WI38 (cell line): Measurements from ENCODE around the gene TSPAN9.

Experiments used
- H3K4me3 ChIP-seq: 2 replicates; pipeline ENCODE4 v1.5.1; 2011; ENCODE audit warnings: low read depth, mild to moderate bottlenecking, control low read depth, low read length
- TF ChIP-seq, protein P1 (sequence below): IDR thresholded peaks from 2 replicates; pipeline ENCODE4 v1.5.1; 2012; ENCODE audit warnings: low read depth, mild to moderate bottlenecking, control low read depth, low read length

The TSPAN9 gene

GRCh38 chr12:3114671-3115070 lies 37.5 kb downstream of the TSPAN9 start:
- TF ChIP-seq, protein P1, sequence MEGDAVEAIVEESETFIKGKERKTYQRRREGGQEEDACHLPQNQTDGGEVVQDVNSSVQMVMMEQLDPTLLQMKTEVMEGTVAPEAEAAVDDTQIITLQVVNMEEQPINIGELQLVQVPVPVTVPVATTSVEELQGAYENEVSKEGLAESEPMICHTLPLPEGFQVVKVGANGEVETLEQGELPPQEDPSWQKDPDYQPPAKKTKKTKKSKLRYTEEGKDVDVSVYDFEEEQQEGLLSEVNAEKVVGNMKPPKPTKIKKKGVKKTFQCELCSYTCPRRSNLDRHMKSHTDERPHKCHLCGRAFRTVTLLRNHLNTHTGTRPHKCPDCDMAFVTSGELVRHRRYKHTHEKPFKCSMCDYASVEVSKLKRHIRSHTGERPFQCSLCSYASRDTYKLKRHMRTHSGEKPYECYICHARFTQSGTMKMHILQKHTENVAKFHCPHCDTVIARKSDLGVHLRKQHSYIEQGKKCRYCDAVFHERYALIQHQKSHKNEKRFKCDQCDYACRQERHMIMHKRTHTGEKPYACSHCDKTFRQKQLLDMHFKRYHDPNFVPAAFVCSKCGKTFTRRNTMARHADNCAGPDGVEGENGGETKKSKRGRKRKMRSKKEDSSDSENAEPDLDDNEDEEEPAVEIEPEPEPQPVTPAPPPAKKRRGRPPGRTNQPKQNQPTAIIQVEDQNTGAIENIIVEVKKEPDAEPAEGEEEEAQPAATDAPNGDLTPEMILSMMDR = no peak
- H3K4me3 ChIP-seq = no peak overlapping the region

- H3K4me3 ChIP-seq = no peak overlapping the region
- TF ChIP-seq, protein P1 = no peak
These were observed 37.9 kb downstream of the TSPAN9 start for GRCh38 chr12:3115078-3115477.

GRCh38 chr12:3116106-3116844 lies 39.1 kb downstream of the TSPAN9 start:
- TF ChIP-seq, protein P1 = no peak
- no peak overlapping the region for H3K4me3 ChIP-seq

GRCh38 chr12:3117144-3117581 lies 40.0 kb downstream of the TSPAN9 start:
- TF ChIP-seq, protein P1 = no peak
- no peak overlapping the region for H3K4me3 ChIP-seq

- no peak overlapping the region for H3K4me3 ChIP-seq
- TF ChIP-seq, protein P1 = no peak
These were observed 40.4 kb downstream of the TSPAN9 start for GRCh38 chr12:3117591-3118015.

- no peak overlapping the region for H3K4me3 ChIP-seq
- TF ChIP-seq, protein P1 = no peak
These were observed 42.1 kb downstream of the TSPAN9 start for GRCh38 chr12:3119192-3119755.
